SK-N-SH (cell line): ENCODE measurements around the gene NUP50. TPM values are rescaled to one million over a fixed set of nuclear protein-coding genes. Genes with fewer than 3 reads are reported as not detected.

Experiments used
- CTCF ChIA-PET: fragments of 300-600, 350-600 bp; formaldehyde crosslinking; extraction: SDS; loops from one replicate; lab custom pipeline; 2021; lab: Yijun Ruan, JAX
- POLR2A ChIA-PET: fragments of 350-600 bp; sonication (Branson Sonifier 250); formaldehyde crosslinking; extraction: SDS; loops from one replicate; lab custom pipeline; 2020; ENCODE audit warnings: antibody characterized with exemption, inconsistent platforms; lab: Yijun Ruan, JAX
- DNase-seq: peaks from one replicate; pipeline ENCODE4 v3.0.0; 2012
- H2AFZ ChIP-seq: fragments of 200-600 bp; sonication (generic); 2 replicates; pipeline ENCODE4 v1.8.1; 2016; ENCODE audit warnings: antibody characterized with exemption, mild to moderate bottlenecking, low read depth
- H3F3A ChIP-seq: fragments of 200-600 bp; sonication (generic); replicated peaks from 2 replicates; pipeline ENCODE3; 2016; ENCODE audit warnings: antibody characterized with exemption, mild to moderate bottlenecking; ENCODE audit not compliant: insufficient read depth
- H3K27ac ChIP-seq, 2 experiments: fragments of 200-500 bp in 1 of 2; fragments of 200-600 bp in 1 of 2; sonication (Bioruptor generic) in 1 of 2; sonication (generic), shearing (Covaris generic) in 1 of 2; 2 replicates each; pipeline versions ENCODE4 v1.5.1 to v1.6.1; 2014 to 2016; ENCODE audit warnings: low read depth in 2 of 2, inconsistent platforms in 1 of 2, low read length in 1 of 2, mild to moderate bottlenecking in 1 of 2, mixed read lengths in 1 of 2
- H3K27me3 ChIP-seq: fragments of 200-600 bp; sonication (generic), shearing (Covaris generic); 2 replicates; pipeline ENCODE4 v1.6.1; 2016; ENCODE audit warnings: mixed run types; ENCODE audit not compliant: insufficient read depth
- H3K36me3 ChIP-seq, 2 experiments: fragments of 200-500 bp in 1 of 2; fragments of 200-600 bp in 1 of 2; sonication (Bioruptor generic) in 1 of 2; sonication (generic) in 1 of 2; replicated peaks in 1 of 2; 2 replicates each; pipeline versions ENCODE3 to v1.5.1; 2014 to 2016; ENCODE audit warnings: low read length in 1 of 2, mild to moderate bottlenecking in 1 of 2; ENCODE audit not compliant: insufficient read depth in 2 of 2, control insufficient read depth in 1 of 2
- H3K4me1 ChIP-seq, 2 experiments: fragments of 200-500 bp in 1 of 2; fragments of 200-600 bp in 1 of 2; sonication (Bioruptor generic) in 1 of 2; sonication (generic), shearing (Covaris generic) in 1 of 2; 2 replicates each; pipeline versions ENCODE4 v1.5.1 to v1.6.1; 2014 to 2016; ENCODE audit warnings: low read depth in 1 of 2, low read length in 1 of 2, mixed run types in 1 of 2; ENCODE audit not compliant: insufficient read depth in 2 of 2, control insufficient read depth in 1 of 2
- H3K4me2 ChIP-seq: fragments of 200-600 bp; sonication (generic), shearing (Covaris generic); 2 replicates; pipeline ENCODE4 v1.6.1; 2017; ENCODE audit warnings: mixed run types
- H3K4me3 ChIP-seq, 2 experiments: fragments of 200-500 bp in 1 of 2; fragments of 200-600 bp in 1 of 2; sonication (Bioruptor generic) in 1 of 2; sonication (generic), shearing (Covaris generic) in 1 of 2; 2 replicates each; pipeline versions ENCODE4 v1.5.1 to v1.8.1; 2014 to 2016; ENCODE audit warnings: low read depth in 2 of 2, inconsistent platforms in 1 of 2, low read length in 1 of 2, mild to moderate bottlenecking in 1 of 2, mixed read lengths in 1 of 2, moderate library complexity in 1 of 2
- H3K79me2 ChIP-seq: fragments of 200-600 bp; sonication (generic); 2 replicates; pipeline ENCODE4 v1.8.1; 2017; ENCODE audit warnings: mild to moderate bottlenecking; ENCODE audit not compliant: insufficient read depth
- H3K9ac ChIP-seq: fragments of 200-600 bp; sonication (generic); 2 replicates; pipeline ENCODE4 v1.6.1; 2017; ENCODE audit warnings: mixed run types
- H3K9me2 ChIP-seq: fragments of 200-600 bp; sonication (generic); 2 replicates; pipeline ENCODE4 v1.6.1; 2017; ENCODE audit warnings: mixed run types
- H3K9me3 ChIP-seq: fragments of 200-600 bp; sonication (generic); 2 replicates; pipeline ENCODE4 v1.6.1; 2017; ENCODE audit warnings: mixed run types, mild to moderate bottlenecking, moderate library complexity
- H4K20me1 ChIP-seq: fragments of 200-600 bp; sonication (generic); 2 replicates; pipeline ENCODE4 v1.6.1; 2017; ENCODE audit warnings: mild to moderate bottlenecking, mixed run types; ENCODE audit not compliant: insufficient read depth
- ELF1 ChIP-seq: IDR thresholded peaks from 2 replicates; pipeline ENCODE4 v1.4.0; 2012
- FOSL2 ChIP-seq: IDR thresholded peaks from 2 replicates; pipeline ENCODE4 v1.4.0; 2012; ENCODE audit warnings: low read depth, mild to moderate bottlenecking, moderate library complexity, borderline replicate concordance
- FOXJ3 ChIP-seq: sonication (generic); formaldehyde crosslinking; IDR thresholded peaks from 2 replicates; pipeline ENCODE4 v1.5.1; 2020; ENCODE audit warnings: mild to moderate bottlenecking, missing genetic modification reagents
- MEF2A ChIP-seq: IDR thresholded peaks from 2 replicates; pipeline ENCODE4 v1.4.0; 2012; ENCODE audit warnings: low read depth, borderline replicate concordance
- NFIC ChIP-seq: IDR thresholded peaks from 2 replicates; pipeline ENCODE4 v1.4.0; 2012; ENCODE audit warnings: borderline replicate concordance
- NRF1 ChIP-seq: IDR thresholded peaks from 2 replicates; pipeline ENCODE4 v1.6.1; 2012; ENCODE audit warnings: low read depth, mild to moderate bottlenecking, low read length
- POLR2AphosphoS5 ChIP-seq: IDR thresholded peaks from 2 replicates; pipeline ENCODE4 v1.6.1; 2012; ENCODE audit warnings: low read depth, low read length
- RCOR1 ChIP-seq: fragments of 150-350 bp; IDR thresholded peaks from 2 replicates; pipeline ENCODE4 v1.6.1; 2017; ENCODE audit warnings: antibody characterized with exemption, low read length
- RFX5 ChIP-seq: IDR thresholded peaks from 2 replicates; pipeline ENCODE4 v1.6.1; 2012; ENCODE audit warnings: mild to moderate bottlenecking, improper control_type of control experiment, low read length
- RXRA ChIP-seq: IDR thresholded peaks from 2 replicates; pipeline ENCODE4 v1.4.0; 2012; ENCODE audit warnings: low read depth, mild to moderate bottlenecking, borderline replicate concordance
- SIN3A ChIP-seq: IDR thresholded peaks from 2 replicates; pipeline ENCODE4 v1.6.1; 2012; ENCODE audit warnings: low read depth, mild to moderate bottlenecking, low read length, moderate library complexity, borderline replicate concordance
- SMC3 ChIP-seq: IDR thresholded peaks from 2 replicates; pipeline ENCODE4 v1.6.1; 2012; ENCODE audit warnings: low read depth, low read length, improper control_type of control experiment
- TAF1 ChIP-seq: IDR thresholded peaks from 2 replicates; pipeline ENCODE4 v1.6.1; 2012; ENCODE audit warnings: low read depth, mild to moderate bottlenecking, low read length, moderate library complexity, borderline replicate concordance
- TCF12 ChIP-seq: IDR thresholded peaks from 2 replicates; pipeline ENCODE4 v1.4.0; 2012
- TEAD4 ChIP-seq: IDR thresholded peaks from 2 replicates; pipeline ENCODE4 v1.4.0; 2012; ENCODE audit warnings: mild to moderate bottlenecking, borderline replicate concordance; ENCODE audit not compliant: insufficient read depth
- YY1 ChIP-seq: IDR thresholded peaks from 2 replicates; pipeline ENCODE4 v1.4.0; 2012; ENCODE audit warnings: low read depth, mild to moderate bottlenecking
- WGBS: methylation state at CpG from one replicate; pipeline ENCODE4 v1.1.6; 2017; ENCODE audit warnings: low lambda C conversion rate; 5-methylcytosine and 5-hydroxymethylcytosine counted together
- polyA plus RNA-seq, 3 experiments: library from polyadenylated mRNA; depleted of rRNA; stranded (reverse); fragments of >200 nt; gene quantifications; 2 replicates each; pipeline ENCODE4 v1.2.3, GENCODE V29; 2012
- TF ChIP-seq, protein P1 (sequence below): fragments of 200-600 bp; sonication (generic); IDR thresholded peaks from 2 replicates; pipeline ENCODE4 v1.6.1; 2017; ENCODE audit warnings: antibody characterized with exemption, mild to moderate bottlenecking, moderate library complexity
- TF ChIP-seq, protein P2 (sequence below): IDR thresholded peaks from 2 replicates; pipeline ENCODE4 v1.4.0; 2012; ENCODE audit warnings: low read depth
- TF ChIP-seq, protein P3 (sequence below): fragments of 150-350 bp; IDR thresholded peaks from 2 replicates; pipeline ENCODE4 v1.6.1; 2016; ENCODE audit warnings: mild to moderate bottlenecking, low read depth, low read length
- TF ChIP-seq, protein P4 (sequence below): IDR thresholded peaks from 2 replicates; pipeline ENCODE4 v1.6.1; 2012; ENCODE audit warnings: mild to moderate bottlenecking, low read depth, low read length, moderate library complexity
- TF ChIP-seq, protein P5 (sequence below): fragments of 150-350 bp; IDR thresholded peaks from 2 replicates; pipeline ENCODE4 v1.6.1; 2017; ENCODE audit warnings: antibody characterized with exemption, low read length, low read depth, borderline replicate concordance

The NUP50 gene
- polyA plus RNA-seq, 1 of the 3 experiments (the other 2 are of a cell fraction) = 4.7 TPM

DNA sequence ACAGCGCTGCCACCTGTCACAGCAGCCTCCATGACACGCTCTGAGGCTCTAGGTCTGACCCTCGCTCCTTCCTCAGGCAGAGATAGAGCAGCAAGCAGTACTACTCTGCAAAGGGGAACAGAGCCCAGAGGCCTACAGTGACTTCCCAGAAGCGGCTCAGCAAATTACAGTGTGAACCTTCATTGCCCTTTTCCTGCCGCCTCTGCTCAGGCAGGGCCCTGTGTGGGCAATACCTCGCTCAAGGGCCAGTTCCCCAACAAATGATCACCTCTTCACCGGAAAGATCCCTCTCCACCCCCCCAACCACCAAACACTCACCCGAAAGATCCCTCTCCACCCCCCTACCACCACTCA is 64.7 kb downstream of the NUP50 start:
- no peak overlapping the region for H3K27ac ChIP-seq
- no peak for DNase-seq
- H3F3A ChIP-seq = no peaks in the 10 kb centered on the region
- ChIA-PET POLR2A (no interaction called here), CTCF (no interaction called here)
- no peak overlapping the region for H2AFZ ChIP-seq
- H3K9me3 ChIP-seq = no peaks in the 10 kb centered on the region
- peaks cover 0 to 23% of the 10 kb centered on the region in 2 experiments; a peak in 1 of 4 replicates for H3K4me1 ChIP-seq
- no peak overlapping the region for H3K9ac ChIP-seq
- no peak overlapping the region for H3K4me3 ChIP-seq
- H3K79me2 ChIP-seq = peaks cover 4% of the 10 kb centered on the region; the same call in 1 of the 2 replicates
- no peaks in the 10 kb centered on the region for H3K36me3 ChIP-seq
- TF ChIP-seq RCOR1 = no peak
- no peak for TF ChIP-seq FOXJ3
- no peak for TF ChIP-seq YY1
- TF ChIP-seq RXRA = no peak
- TF ChIP-seq, protein P1, sequence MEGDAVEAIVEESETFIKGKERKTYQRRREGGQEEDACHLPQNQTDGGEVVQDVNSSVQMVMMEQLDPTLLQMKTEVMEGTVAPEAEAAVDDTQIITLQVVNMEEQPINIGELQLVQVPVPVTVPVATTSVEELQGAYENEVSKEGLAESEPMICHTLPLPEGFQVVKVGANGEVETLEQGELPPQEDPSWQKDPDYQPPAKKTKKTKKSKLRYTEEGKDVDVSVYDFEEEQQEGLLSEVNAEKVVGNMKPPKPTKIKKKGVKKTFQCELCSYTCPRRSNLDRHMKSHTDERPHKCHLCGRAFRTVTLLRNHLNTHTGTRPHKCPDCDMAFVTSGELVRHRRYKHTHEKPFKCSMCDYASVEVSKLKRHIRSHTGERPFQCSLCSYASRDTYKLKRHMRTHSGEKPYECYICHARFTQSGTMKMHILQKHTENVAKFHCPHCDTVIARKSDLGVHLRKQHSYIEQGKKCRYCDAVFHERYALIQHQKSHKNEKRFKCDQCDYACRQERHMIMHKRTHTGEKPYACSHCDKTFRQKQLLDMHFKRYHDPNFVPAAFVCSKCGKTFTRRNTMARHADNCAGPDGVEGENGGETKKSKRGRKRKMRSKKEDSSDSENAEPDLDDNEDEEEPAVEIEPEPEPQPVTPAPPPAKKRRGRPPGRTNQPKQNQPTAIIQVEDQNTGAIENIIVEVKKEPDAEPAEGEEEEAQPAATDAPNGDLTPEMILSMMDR = no peak
- TF ChIP-seq, protein P2, sequence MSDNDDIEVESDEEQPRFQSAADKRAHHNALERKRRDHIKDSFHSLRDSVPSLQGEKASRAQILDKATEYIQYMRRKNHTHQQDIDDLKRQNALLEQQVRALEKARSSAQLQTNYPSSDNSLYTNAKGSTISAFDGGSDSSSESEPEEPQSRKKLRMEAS = no peak
- no peak for TF ChIP-seq POLR2AphosphoS5
- TF ChIP-seq TEAD4 = no peak
- no peaks in the 10 kb centered on the region for H3K27me3 ChIP-seq
- peaks cover 18% of the 10 kb centered on the region; the same call in 1 of the 2 replicates for H4K20me1 ChIP-seq
- H3K4me2 ChIP-seq = no peak overlapping the region
- WGBS = 92% methylated on average over 8 of the region's 8 CpGs
- H3K9me2 ChIP-seq = no peaks in the 10 kb centered on the region

DNA sequence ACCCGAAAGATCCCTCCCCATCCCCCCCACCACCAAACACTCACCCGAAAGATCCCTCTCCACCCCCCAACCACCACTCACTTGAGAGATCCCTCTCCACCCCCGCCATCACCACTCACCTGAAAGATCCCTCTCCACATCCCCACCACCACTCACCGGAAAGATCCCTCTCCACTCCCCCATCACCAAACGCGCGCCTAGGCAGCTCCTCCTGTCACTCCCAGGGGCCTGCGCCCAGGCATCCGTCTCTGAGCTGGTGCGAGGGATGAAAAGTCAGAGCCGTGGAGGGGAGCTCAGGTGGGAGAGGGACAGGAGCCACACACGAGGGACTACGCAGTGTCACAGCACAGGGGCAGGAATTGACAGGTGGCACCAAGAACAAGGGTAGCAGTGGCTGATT is 65.5 kb downstream of the NUP50 start:
- Histone ChIP-seq H3K4me3 (no peak overlapping the region), H3K9ac (no peak overlapping the region), H2AFZ (no peak overlapping the region), H3K4me1 (peaks cover 0 to 23% of the 10 kb centered on the region in 2 experiments; a peak in 1 of 4 replicates), H3K36me3 (no peaks in the 10 kb centered on the region), H3K27me3 (no peaks in the 10 kb centered on the region), H3K27ac (no peak overlapping the region), H3K9me2 (no peaks in the 10 kb centered on the region), H3K4me2 (no peak overlapping the region), H3F3A (no peaks in the 10 kb centered on the region), H4K20me1 (peaks cover 10% of the 10 kb centered on the region; the same call in 1 of the 2 replicates), H3K9me3 (no peaks in the 10 kb centered on the region), H3K79me2 (peaks cover 4% of the 10 kb centered on the region; the same call in 1 of the 2 replicates)
- ChIA-PET POLR2A (no interaction called here), CTCF (no interaction called here)
- DNase-seq = no peak
- WGBS = 97% methylated on average over 12 of the region's 13 CpGs
- TF ChIP-seq, protein P3, sequence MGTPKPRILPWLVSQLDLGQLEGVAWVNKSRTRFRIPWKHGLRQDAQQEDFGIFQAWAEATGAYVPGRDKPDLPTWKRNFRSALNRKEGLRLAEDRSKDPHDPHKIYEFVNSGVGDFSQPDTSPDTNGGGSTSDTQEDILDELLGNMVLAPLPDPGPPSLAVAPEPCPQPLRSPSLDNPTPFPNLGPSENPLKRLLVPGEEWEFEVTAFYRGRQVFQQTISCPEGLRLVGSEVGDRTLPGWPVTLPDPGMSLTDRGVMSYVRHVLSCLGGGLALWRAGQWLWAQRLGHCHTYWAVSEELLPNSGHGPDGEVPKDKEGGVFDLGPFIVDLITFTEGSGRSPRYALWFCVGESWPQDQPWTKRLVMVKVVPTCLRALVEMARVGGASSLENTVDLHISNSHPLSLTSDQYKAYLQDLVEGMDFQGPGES = no peak
- no peak for TF ChIP-seq TAF1
- TF ChIP-seq RXRA = no peak
- no peak for TF ChIP-seq NRF1
- TF ChIP-seq, protein P4, sequence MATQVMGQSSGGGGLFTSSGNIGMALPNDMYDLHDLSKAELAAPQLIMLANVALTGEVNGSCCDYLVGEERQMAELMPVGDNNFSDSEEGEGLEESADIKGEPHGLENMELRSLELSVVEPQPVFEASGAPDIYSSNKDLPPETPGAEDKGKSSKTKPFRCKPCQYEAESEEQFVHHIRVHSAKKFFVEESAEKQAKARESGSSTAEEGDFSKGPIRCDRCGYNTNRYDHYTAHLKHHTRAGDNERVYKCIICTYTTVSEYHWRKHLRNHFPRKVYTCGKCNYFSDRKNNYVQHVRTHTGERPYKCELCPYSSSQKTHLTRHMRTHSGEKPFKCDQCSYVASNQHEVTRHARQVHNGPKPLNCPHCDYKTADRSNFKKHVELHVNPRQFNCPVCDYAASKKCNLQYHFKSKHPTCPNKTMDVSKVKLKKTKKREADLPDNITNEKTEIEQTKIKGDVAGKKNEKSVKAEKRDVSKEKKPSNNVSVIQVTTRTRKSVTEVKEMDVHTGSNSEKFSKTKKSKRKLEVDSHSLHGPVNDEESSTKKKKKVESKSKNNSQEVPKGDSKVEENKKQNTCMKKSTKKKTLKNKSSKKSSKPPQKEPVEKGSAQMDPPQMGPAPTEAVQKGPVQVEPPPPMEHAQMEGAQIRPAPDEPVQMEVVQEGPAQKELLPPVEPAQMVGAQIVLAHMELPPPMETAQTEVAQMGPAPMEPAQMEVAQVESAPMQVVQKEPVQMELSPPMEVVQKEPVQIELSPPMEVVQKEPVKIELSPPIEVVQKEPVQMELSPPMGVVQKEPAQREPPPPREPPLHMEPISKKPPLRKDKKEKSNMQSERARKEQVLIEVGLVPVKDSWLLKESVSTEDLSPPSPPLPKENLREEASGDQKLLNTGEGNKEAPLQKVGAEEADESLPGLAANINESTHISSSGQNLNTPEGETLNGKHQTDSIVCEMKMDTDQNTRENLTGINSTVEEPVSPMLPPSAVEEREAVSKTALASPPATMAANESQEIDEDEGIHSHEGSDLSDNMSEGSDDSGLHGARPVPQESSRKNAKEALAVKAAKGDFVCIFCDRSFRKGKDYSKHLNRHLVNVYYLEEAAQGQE = no peak
- TF ChIP-seq SMC3 = no peak
- no peak for TF ChIP-seq RFX5
- no peak for TF ChIP-seq SIN3A
- TF ChIP-seq TCF12 = no peak
- TF ChIP-seq, protein P5, sequence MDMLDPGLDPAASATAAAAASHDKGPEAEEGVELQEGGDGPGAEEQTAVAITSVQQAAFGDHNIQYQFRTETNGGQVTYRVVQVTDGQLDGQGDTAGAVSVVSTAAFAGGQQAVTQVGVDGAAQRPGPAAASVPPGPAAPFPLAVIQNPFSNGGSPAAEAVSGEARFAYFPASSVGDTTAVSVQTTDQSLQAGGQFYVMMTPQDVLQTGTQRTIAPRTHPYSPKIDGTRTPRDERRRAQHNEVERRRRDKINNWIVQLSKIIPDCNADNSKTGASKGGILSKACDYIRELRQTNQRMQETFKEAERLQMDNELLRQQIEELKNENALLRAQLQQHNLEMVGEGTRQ = no peak
- TF ChIP-seq NFIC = no peak
- no peak for TF ChIP-seq FOSL2
- no peak for TF ChIP-seq ELF1
- TF ChIP-seq MEF2A = no peak
